Smooth muscle cell (in vitro differentiated cells): ENCODE measurements around the gene PPM1M. TPM values are rescaled to one million over a fixed set of nuclear protein-coding genes. Genes with fewer than 3 reads are reported as not detected.

Experiments used
- DNase-seq: peaks from one replicate; lab custom pipeline; 2025; ENCODE audit not compliant: unreplicated experiment; lab: John Stamatoyannopoulos, UW
- H2AFZ ChIP-seq: fragments of 200-600 bp; sonication (generic); 2 replicates; pipeline ENCODE4 v1.6.0; 2016; ENCODE audit warnings: antibody characterized with exemption, low read depth, mild to moderate bottlenecking
- H3F3A ChIP-seq: fragments of 200-600 bp; sonication (generic); 2 replicates; pipeline ENCODE4 v1.6.0; 2017; ENCODE audit warnings: antibody characterized with exemption, low read depth
- H3K27ac ChIP-seq: fragments of 200-600 bp; sonication (generic); 2 replicates; pipeline ENCODE4 v1.5.1; 2016; ENCODE audit warnings: low read depth, mild to moderate bottlenecking
- H3K27me3 ChIP-seq: fragments of 200-600 bp; sonication (generic); 2 replicates; pipeline ENCODE4 v1.6.1; 2016; ENCODE audit warnings: low read depth, mild to moderate bottlenecking
- H3K36me3 ChIP-seq: fragments of 200-600 bp; sonication (generic); 2 replicates; pipeline ENCODE4 v1.5.1; 2016; ENCODE audit warnings: low read depth
- H3K4me1 ChIP-seq: fragments of 200-600 bp; sonication (generic); 2 replicates; pipeline ENCODE4 v1.5.1; 2016; ENCODE audit warnings: low read depth
- H3K4me2 ChIP-seq: fragments of 200-600 bp; sonication (generic); 2 replicates; pipeline ENCODE4 v1.6.0; 2016; ENCODE audit warnings: mild to moderate bottlenecking
- H3K4me3 ChIP-seq: fragments of 200-600 bp; sonication (generic); 2 replicates; pipeline ENCODE4 v1.5.1; 2016; ENCODE audit warnings: mild to moderate bottlenecking
- H3K79me2 ChIP-seq: fragments of 200-600 bp; sonication (generic); 2 replicates; pipeline ENCODE4 v1.6.0; 2016; ENCODE audit warnings: low read depth, mild to moderate bottlenecking
- H3K9ac ChIP-seq: fragments of 200-600 bp; sonication (generic); 2 replicates; pipeline ENCODE4 v1.6.0; 2016; ENCODE audit warnings: low read depth
- H3K9me3 ChIP-seq: fragments of 200-600 bp; sonication (generic); replicated peaks from 2 replicates; pipeline ENCODE4 v1.5.1; 2016; ENCODE audit warnings: low read depth
- H4K20me1 ChIP-seq: fragments of 200-600 bp; sonication (generic); 2 replicates; pipeline ENCODE4 v1.6.0; 2016; ENCODE audit warnings: low read depth
- CTCF ChIP-seq: fragments of 200-600 bp; sonication (generic); IDR thresholded peaks from 2 replicates; pipeline ENCODE4 v1.5.1; 2017; ENCODE audit warnings: borderline replicate concordance, mild to moderate bottlenecking, antibody characterized with exemption; ENCODE audit not compliant: insufficient read depth, poor library complexity, severe bottlenecking
- WGBS: methylation state at CpG from one replicate; pipeline ENCODE4 v1.1.7; 2016; ENCODE audit warnings: low lambda C conversion rate; 5-methylcytosine and 5-hydroxymethylcytosine counted together
- polyA plus RNA-seq: library from polyadenylated mRNA; unstranded; fragments of >200 nt; fragmentation: Nextera tagmentation; extraction: Ambion mirVana; gene quantifications from 2 replicates; pipeline ENCODE4 v1.2.1, GENCODE V29; 2016
- total RNA-seq: library from RNA; depleted of rRNA; stranded (reverse); fragments of >200 nt; gene quantifications from 2 replicates; pipeline ENCODE4 v1.2.3, GENCODE V29; 2014

The PPM1M gene
- total and polyA plus RNA-seq, 2 experiments from 2014 or later: 7.0 to 11.0 TPM

DNA sequence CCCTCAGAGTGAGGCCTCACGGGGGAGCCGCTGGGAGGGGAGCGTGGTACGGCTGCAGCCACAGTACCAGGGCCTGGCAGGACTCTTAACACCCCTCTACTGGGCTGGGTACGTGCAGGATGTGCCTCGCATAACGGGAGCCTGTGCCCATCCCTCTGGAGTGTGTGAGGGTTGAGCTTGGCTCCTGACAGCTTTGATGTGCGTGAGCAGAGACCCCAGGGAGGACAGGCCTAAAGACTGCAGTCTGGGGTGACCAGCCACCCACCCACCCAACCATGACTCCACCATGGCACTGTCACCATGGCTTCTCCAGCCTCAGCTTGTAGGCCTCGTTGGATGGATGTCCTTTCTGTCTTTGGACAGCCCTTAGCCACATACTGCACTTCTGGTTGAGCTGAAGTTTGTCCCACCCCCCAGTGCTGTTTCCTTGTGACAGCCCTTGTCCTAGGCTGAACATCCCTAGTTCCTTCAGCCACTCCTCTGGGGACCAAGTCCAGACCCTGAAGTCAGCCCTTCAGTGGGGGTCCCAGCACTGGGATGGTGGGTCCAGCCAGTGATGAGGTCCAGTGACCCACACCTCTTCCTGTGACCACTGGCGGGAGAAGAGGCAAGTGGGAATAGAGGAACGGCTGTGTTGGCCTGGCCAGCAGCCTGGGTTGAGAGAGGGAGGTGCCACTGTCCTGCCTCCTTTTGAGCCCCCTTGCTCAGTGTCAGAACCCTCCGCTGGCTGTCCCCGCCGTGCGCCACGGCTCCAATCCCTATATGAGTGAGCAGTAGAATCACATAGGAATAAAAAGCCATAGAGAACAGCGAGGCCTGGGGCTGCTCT, 48.1 kb downstream of the PPM1M start:
- no peak for TF ChIP-seq CTCF
- Histone ChIP-seq H3K27ac (no peak overlapping the region), H3K27me3 (no peaks in the 10 kb centered on the region), H3K4me3 (no peak overlapping the region), H4K20me1 (no peaks in the 10 kb centered on the region), H3K36me3 (no peaks in the 10 kb centered on the region), H3K4me1 (peaks cover 10% of the 10 kb centered on the region), H3K79me2 (peaks cover 6% of the 10 kb centered on the region), H3F3A (no peaks in the 10 kb centered on the region), H3K4me2 (no peak overlapping the region), H3K9me3 (no peaks in the 10 kb centered on the region), H2AFZ (no peak overlapping the region), H3K9ac (no peak overlapping the region)
- DNase-seq: no peak
- 93% methylated on average over 17 of the region's 17 CpGs for WGBS

DNA sequence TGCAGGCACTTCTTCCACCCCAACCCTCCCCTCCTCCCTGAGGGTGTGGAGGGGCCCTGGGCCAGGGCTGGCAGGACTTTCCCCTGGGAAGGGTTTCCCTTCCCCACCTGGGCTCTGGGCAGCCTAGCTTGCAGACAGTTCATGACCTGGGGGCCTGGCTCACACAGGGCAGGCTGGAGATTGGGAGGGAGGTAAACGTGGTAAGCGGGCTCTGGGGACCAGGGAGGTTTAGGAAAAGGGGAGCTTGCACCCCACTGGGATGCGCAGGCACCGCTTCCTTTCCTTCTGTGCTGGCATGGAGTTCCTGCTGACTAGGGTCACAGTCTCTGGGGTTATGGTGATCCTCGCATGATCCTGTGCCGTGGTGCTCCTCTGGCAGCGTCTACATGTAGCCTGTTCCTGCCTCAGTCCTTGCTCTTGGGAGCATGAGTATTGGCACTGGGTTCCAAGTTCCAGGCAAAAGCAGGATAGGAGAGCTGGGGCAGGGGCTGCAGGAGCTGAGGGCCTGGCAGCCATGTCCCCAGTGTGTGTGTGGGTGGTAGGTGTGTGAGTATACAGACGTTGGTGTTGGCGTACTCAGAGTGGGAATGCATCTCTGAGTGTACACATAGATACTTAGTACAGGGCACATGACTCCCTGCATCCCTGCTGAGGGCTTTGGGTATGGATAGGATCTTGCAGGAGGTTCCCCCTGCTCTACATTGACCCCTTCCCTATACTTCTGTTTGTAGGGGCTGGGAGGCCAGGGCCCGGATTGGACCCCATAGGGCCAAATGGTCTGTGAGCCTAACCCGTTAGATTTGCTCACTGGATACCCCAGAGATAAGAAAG, 49.0 kb downstream of the PPM1M start:
- WGBS: 92% methylated on average over 11 of the region's 11 CpGs
- H3K9ac ChIP-seq: no peak overlapping the region

DNA sequence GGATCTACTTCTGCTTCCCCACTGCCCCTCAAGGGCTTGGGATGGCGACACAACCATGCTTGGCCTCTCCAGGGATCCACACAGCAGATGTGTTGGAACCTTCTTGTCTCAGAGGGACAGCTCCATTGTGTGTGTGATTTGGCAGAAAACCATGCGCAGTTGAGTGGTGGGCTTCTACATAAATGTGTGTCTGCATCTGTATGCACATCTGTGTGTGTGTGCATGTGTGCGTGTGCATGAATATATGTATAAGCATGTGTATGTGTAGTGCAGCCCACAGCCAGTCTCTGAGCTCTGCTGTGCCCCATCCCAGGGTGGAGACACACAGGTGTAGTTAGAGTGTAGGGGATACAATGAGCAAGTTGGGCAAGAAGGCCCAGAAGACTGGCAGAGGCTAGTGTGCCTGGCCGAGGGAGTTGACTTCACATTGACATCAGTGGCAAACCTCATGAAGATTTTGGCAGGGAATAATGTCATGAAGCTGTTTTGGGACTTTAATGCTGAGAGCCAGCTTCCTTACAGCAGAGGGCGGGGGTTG, 50.2 kb downstream of the PPM1M start:
- Histone ChIP-seq H3K4me3 (no peak overlapping the region), H3K9ac (no peak overlapping the region), H3K9me3 (no peaks in the 10 kb centered on the region), H3K27me3 (no peaks in the 10 kb centered on the region), H4K20me1 (no peaks in the 10 kb centered on the region), H3K36me3 (no peaks in the 10 kb centered on the region), H3K79me2 (no peaks in the 10 kb centered on the region), H3K4me2 (no peak overlapping the region), H2AFZ (no peak overlapping the region), H3K27ac (no peak overlapping the region), H3F3A (peaks cover 5% of the 10 kb centered on the region), H3K4me1 (peaks cover 26% of the 10 kb centered on the region)
- WGBS: 96% methylated on average over 5 of the region's 5 CpGs
- TF ChIP-seq CTCF: no peak
- no peak for DNase-seq

More for the DNA sequence above, 49.0 kb downstream of the PPM1M start:
- no peaks in the 10 kb centered on the region for H3K9me3 ChIP-seq
- peaks cover 16% of the 10 kb centered on the region for H3K4me1 ChIP-seq
- peaks cover 2% of the 10 kb centered on the region for H3F3A ChIP-seq
- H3K4me2 ChIP-seq: no peak overlapping the region
- no peak for DNase-seq
- H3K27me3 ChIP-seq: no peaks in the 10 kb centered on the region
- no peaks in the 10 kb centered on the region for H3K36me3 ChIP-seq
- H3K27ac ChIP-seq: no peak overlapping the region
- no peak for TF ChIP-seq CTCF
- no peak overlapping the region for H3K4me3 ChIP-seq
- H2AFZ ChIP-seq: no peak overlapping the region
- H4K20me1 ChIP-seq: no peaks in the 10 kb centered on the region
- H3K79me2 ChIP-seq: no peaks in the 10 kb centered on the region
